Chondrocyte (in vitro differentiated cells): ENCODE data around the gene RBM38. TPM values are rescaled to one million over a fixed set of nuclear protein-coding genes. Genes with fewer than 3 reads are reported as not detected.
"Not testable (repeated sequence)": the region's sequence is repeated elsewhere in the genome, so short reads cannot be mapped to it uniquely, and the experiment has no call there.

Experiments
- DNase-seq: peaks from one replicate; pipeline ENCODE4 v3.0.0; 2021; ENCODE audit warnings: mixed read lengths, low spot score
- H3K27ac Mint-ChIP-seq: one replicate; pipeline ENCODE4 v1.8.0; 2021; ENCODE audit warnings: mild to moderate bottlenecking, moderate library complexity, mixed read lengths; ENCODE audit not compliant: unreplicated experiment
- H3K27me3 Mint-ChIP-seq: 2 replicates; pipeline ENCODE4 v1.8.0; 2021; ENCODE audit warnings: low read depth, mixed read lengths
- H3K36me3 Mint-ChIP-seq: 2 replicates; pipeline ENCODE4 v1.8.0; 2021; ENCODE audit warnings: low read depth, mixed read lengths
- H3K4me1 Mint-ChIP-seq: 2 replicates; pipeline ENCODE4 v1.8.0; 2021; ENCODE audit warnings: low read depth, mild to moderate bottlenecking, mixed read lengths
- H3K4me3 Mint-ChIP-seq: one replicate; pipeline ENCODE4 v1.8.0; 2021; ENCODE audit warnings: mild to moderate bottlenecking, moderate library complexity, mixed read lengths; ENCODE audit not compliant: unreplicated experiment
- H3K9me3 Mint-ChIP-seq: 2 replicates; pipeline ENCODE4 v1.8.0; 2021; ENCODE audit warnings: low read depth, mixed read lengths
- long read RNA-seq: library from polyadenylated mRNA; stranded (forward); transcript quantifications from one replicate; pipeline ENCODE4 v2.0.0, GENCODE V29; 2021
- total RNA-seq: library from RNA; stranded (reverse); gene quantifications from 3 replicates; pipeline ENCODE4 v1.2.1, GENCODE V29; 2021
- TF ChIP-seq, protein P1 (sequence below): fragments of 200-600 bp; sonication (generic); IDR thresholded peaks from 2 replicates; pipeline ENCODE4 v1.5.0; 2021; ENCODE audit warnings: antibody characterized with exemption, mild to moderate bottlenecking, moderate library complexity

RBM38 gene
- 10.8 to 12.0 TPM (median 11.2 TPM) in 3 replicates for total RNA-seq
- long read RNA-seq, transcript RBM38-203 (4 exons, 2,382 nt): major isoform, 18 of 30 reads
- long read RNA-seq, partial matches to known transcripts: 9 of 30 reads
- long read RNA-seq, other reads (novel, unspliced or antisense): 0 of 30 reads

DNA sequence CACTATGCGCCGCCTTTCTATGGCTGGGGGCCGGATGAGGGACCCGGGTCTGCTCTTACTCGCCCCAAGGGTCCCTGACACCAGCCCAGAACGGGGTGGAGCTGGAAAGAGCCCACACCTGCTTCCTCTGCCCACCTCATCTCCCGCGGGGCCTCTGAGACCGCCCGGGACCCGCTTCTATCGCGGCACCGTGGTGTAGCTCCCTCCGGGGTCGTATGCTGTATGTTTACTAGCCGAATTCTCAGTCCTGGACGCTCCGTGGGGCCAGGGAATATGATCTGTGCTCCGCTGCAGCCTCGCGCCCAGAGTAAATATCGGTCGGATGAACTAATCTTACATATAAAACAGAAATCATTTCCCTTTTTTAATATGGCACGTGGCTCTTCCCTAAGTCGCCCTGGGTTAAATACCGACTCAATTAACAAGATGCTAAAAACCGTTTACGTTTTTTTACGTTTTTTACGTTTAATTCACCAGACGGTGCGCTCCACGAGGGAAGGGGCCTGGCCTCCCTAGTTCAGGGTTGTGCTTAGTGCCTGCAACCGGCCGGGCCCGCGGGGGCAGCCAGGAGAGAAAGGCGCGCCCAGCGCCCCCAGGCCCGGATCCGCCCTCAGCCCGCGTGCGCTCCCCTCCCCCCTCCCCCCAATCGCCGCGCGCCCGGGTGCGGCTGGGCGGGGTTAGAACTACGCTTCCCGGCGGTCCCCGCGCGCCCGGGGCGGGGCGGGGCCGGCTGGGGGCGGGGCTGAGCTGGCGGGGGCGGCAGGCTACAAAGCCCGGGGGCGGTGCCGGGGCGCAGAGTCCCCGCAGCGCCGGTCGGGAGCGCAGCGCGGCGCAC is at the start of gene RBM38:
Gene RBM38, plus strand, starts transcription at position 793 of the 835 bp plus-strand sequence. CDS start 186 bp downstream, outside the sequence.
- no peaks in the 10 kb centered on the region for H3K27me3 Mint-ChIP-seq
- H3K9me3 Mint-ChIP-seq: no peaks in the 10 kb centered on the region
- H3K27ac Mint-ChIP-seq: no peak within 1 kb of the TSS
- peaks cover 39% of the 10 kb centered on the region for H3K4me1 Mint-ChIP-seq
- H3K36me3 Mint-ChIP-seq: peaks cover 3% of the 10 kb centered on the region
- DNase-seq: peak; percentile 84
- H3K4me3 Mint-ChIP-seq: peak within 1 kb of the TSS; percentile 73
- TF ChIP-seq, protein P1, sequence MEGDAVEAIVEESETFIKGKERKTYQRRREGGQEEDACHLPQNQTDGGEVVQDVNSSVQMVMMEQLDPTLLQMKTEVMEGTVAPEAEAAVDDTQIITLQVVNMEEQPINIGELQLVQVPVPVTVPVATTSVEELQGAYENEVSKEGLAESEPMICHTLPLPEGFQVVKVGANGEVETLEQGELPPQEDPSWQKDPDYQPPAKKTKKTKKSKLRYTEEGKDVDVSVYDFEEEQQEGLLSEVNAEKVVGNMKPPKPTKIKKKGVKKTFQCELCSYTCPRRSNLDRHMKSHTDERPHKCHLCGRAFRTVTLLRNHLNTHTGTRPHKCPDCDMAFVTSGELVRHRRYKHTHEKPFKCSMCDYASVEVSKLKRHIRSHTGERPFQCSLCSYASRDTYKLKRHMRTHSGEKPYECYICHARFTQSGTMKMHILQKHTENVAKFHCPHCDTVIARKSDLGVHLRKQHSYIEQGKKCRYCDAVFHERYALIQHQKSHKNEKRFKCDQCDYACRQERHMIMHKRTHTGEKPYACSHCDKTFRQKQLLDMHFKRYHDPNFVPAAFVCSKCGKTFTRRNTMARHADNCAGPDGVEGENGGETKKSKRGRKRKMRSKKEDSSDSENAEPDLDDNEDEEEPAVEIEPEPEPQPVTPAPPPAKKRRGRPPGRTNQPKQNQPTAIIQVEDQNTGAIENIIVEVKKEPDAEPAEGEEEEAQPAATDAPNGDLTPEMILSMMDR: no peak

DNA sequence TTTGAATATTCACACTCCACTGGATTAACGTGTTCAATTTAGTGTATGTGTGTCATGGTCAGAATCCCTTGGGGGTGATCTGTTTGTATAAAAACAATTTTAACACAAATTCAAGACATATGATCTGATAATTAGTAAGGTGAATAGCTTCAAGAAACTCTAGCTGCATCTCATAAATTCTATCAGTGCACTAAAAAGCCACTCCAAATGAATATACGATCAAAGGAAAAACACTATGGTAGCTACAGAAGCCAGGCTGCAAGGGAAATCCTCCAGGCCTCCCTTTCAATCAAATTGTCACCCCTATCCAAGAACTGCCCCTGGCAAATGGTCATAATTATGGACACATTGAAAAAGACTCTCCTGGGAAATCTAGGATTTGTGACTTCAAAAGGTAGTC is 49.5 kb upstream of the RBM38 start:
- H3K9me3 Mint-ChIP-seq: no peaks in the 10 kb centered on the region
- no peak overlapping the region for H3K4me3 Mint-ChIP-seq
- TF ChIP-seq, protein P1: no peak
- H3K27me3 Mint-ChIP-seq: peaks cover 7% of the 10 kb centered on the region
- DNase-seq: no peak
- no peak overlapping the region for H3K27ac Mint-ChIP-seq
- no peaks in the 10 kb centered on the region for H3K4me1 Mint-ChIP-seq
- no peaks in the 10 kb centered on the region for H3K36me3 Mint-ChIP-seq

DNA sequence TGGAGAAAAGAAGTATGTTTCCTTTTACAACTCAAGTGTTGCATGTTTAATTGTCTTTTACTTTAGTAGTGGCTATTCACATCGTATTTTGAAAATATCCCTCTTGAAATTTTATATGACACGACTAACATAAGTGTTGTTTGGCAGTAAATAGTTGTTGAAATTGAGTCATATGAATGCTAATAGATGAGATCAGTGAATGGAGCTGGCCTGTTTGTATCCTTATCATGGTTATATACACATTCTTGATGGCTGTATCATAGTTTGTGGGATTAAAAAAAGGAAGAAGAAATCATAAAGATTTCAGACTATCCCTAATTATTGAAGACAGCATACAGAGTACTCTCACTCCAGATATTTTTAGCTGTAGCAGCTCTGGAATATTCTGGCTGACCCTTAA is 48.4 kb upstream of the RBM38 start:
- TF ChIP-seq, protein P1: no peak
- H3K4me1 Mint-ChIP-seq: no peaks in the 10 kb centered on the region
- peaks cover 6% of the 10 kb centered on the region for H3K27me3 Mint-ChIP-seq
- no peak for DNase-seq
- no peaks in the 10 kb centered on the region for H3K9me3 Mint-ChIP-seq
- H3K36me3 Mint-ChIP-seq: no peaks in the 10 kb centered on the region
- no peak overlapping the region for H3K4me3 Mint-ChIP-seq
- no peak overlapping the region for H3K27ac Mint-ChIP-seq

DNA sequence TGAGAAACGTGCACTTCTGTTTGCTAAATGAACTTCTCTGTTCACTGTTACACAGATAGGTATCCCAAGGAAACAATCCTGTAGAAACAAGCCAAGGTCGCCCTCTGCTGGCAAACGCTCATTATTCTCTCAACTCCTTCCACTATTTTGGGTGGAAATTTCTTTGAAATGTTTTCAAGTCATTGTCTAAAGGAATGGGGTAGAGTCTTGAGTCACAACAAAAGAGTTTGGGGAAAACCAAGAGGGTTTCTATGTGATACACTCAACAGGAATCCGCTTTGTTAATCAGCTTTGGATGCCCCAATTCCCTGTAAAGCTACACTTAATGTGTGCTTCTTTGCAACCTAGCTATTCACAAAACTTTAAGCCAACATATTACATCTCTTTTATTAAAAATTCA is 44.7 kb upstream of the RBM38 start:
- TF ChIP-seq, protein P1: peak; percentile 95
- no peak for DNase-seq
- Mint-ChIP-seq H3K4me3 (no peak overlapping the region), H3K27ac (no peak overlapping the region), H3K27me3 (peaks cover 3% of the 10 kb centered on the region), H3K36me3 (no peaks in the 10 kb centered on the region), H3K9me3 (no peaks in the 10 kb centered on the region), H3K4me1 (no peaks in the 10 kb centered on the region)

DNA sequence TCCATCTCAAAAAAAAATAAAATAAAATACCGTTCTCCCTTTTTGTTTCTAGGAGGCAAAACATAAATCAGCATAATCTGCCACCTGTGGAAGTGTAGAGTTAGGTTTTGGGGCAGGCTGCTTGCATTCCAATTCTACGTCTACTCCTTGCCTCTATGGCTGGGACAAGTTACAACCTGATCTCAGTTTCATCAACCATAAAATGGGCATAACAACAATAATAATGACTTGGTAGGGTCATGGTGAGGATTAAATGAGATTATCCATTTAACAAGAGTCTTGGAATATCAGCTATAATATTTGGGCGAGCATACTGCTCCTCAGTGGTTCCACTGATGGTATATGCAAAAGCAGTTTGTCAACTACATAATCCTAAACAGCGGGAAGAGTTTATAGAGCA is 43.8 kb upstream of the RBM38 start:
- no peak overlapping the region for H3K27ac Mint-ChIP-seq
- TF ChIP-seq, protein P1: no peak
- DNase-seq: no peak
- no peak overlapping the region for H3K4me3 Mint-ChIP-seq
- H3K9me3 Mint-ChIP-seq: no peaks in the 10 kb centered on the region
- peaks cover 9% of the 10 kb centered on the region for H3K4me1 Mint-ChIP-seq
- H3K36me3 Mint-ChIP-seq: no peaks in the 10 kb centered on the region
- H3K27me3 Mint-ChIP-seq: peaks cover 3% of the 10 kb centered on the region

DNA sequence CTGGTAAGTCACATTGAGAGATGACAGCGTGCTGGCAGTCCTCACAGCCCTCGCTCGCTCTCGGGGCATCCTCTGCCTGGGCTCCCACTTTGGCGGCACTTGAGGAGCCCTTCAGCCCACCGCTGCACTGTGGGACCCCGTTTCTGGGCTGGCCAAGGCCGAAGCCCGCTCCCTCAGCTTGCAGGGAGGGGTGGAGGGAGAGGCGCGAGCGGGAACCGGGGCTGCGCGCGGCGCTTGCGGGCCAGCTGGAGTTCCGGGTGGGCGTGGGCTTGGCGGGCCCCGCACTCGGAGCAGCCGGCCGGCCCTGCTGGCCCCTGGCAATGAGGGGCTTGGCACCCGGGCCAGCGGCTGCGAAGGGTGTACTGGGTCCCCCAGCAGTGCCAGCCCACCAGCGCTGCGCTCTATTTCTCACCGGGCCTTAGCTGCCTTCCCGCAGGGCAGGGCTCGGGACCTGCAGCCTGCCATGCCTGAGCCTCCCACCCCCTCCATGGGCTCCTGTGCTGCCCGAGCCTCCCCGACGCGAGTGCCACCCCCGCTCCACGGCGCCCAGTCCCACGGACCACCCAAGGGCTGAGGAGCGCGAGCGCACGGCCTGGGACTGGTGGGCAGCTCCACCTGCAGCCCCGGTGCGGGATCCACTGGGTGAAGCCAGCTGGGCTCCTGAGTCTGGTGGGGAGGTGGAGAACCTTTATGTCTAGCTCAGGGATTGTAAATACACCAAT is 42.8 kb upstream of the RBM38 start:
- not testable (repeated sequence) for DNase-seq, H3K36me3 Mint-ChIP-seq, H3K4me3 Mint-ChIP-seq, H3K27me3 Mint-ChIP-seq, H3K27ac Mint-ChIP-seq, H3K9me3 Mint-ChIP-seq
- H3K4me1 Mint-ChIP-seq: peaks cover 17% of the 10 kb centered on the region

DNA sequence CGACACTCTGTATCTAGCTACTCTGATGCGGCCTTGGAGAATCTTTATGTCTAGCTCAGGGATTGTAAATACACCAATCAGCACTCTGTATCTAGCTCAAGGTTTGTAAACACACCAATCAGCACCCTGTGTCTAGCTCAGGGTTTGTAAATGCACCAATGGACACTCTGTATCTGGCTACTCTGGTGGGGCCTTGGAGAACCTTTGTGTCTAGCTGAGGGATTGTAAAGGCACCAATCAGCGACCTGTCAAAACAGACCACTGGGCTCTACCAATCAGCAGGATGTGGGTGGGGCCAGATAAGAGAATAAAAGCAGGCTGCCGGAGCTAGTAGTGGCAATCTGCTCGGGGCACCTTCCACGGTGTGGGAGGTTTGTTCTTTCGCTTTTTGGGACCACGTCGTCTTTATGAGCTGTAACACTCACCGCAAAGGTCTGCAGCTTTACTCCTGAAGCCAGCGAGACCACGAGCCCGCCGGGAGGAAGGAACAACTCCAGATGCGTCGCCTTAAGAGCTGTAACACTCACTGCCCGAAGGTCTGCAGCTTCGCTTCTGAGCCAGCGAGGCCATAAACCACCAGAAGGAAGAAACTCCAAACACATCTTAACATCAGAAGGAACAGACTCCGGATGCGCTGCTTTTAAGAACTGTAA is 42.1 kb upstream of the RBM38 start:
- H3K4me3 Mint-ChIP-seq: not testable (repeated sequence)

More for the DNA sequence above, 42.1 kb upstream of the RBM38 start:
- not testable (repeated sequence) for DNase-seq, H3K9me3 Mint-ChIP-seq, H3K36me3 Mint-ChIP-seq, H3K27ac Mint-ChIP-seq, H3K27me3 Mint-ChIP-seq
- H3K4me1 Mint-ChIP-seq: peaks cover 20% of the 10 kb centered on the region
